RWPE1 (cell line): ENCODE data around the gene ANO6.

Experiments used
- CTCF ChIA-PET: fragments of 350-600 bp; sonication (Branson Sonifier 250); formaldehyde crosslinking; extraction: SDS; loops from one replicate; lab custom pipeline; 2021; lab: Yijun Ruan, JAX
- POLR2A ChIA-PET: fragments of 400-600 bp; formaldehyde crosslinking; extraction: SDS; loops from one replicate; lab custom pipeline; 2020; ENCODE audit warnings: antibody characterized with exemption; ENCODE audit not compliant: low non-redundant PET; lab: Yijun Ruan, JAX
- DNase-seq: peaks from one replicate; pipeline ENCODE4 v3.0.0; 2012; ENCODE audit warnings: low spot score
- H3K27ac ChIP-seq: fragments of 450-650 bp; 2 replicates; pipeline ENCODE4 v1.5.1; 2017
- TF ChIP-seq, protein P1 (sequence below): fragments of 450-650 bp; conservative IDR thresholded peaks from 2 replicates; pipeline ENCODE4 v1.5.1; 2017; ENCODE audit warnings: low read depth, mild to moderate bottlenecking

The ANO6 gene

DNA sequence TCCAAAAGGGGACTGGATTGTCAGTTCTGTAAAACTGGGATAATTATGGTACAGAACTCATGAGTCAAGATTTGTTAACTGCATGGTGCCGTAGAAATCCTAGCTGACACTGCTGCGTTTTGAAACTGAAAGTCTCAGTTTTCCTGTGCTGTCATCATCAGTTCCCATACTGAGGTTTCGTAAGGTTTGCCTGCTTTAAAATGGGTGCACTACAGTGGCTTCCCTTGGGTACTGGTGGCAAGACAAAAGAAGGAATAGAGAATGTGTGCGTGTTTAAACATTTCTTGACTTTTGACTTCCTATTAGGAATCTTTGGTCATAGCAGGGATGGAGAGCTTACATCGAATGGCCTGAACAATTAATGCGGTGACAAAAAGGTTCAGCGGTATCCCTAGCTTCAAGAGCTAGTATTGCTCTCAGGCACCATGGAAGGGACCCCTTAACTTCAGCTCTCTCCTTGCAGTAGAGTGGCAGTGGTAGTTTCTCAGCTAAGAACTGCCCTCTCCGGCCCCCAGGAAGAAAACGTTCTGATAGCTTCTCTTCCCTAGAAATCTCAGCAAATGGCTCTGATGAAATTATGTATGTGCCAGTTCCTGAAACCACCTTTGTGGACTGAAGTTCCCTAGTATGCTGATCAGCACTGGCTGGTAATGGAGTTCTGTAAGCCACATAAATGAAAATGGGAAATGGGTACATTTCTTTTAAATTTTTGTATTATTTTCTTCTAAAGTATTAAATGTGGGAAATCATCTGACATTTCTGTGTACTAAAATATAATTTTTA lies 28.9 kb downstream of the ANO6 start:
- no peak overlapping the region for H3K27ac ChIP-seq
- DNase-seq, result no peak
- CTCF ChIA-PET, result no interaction called here
- POLR2A ChIA-PET, result no interaction called here
- TF ChIP-seq, protein P1, sequence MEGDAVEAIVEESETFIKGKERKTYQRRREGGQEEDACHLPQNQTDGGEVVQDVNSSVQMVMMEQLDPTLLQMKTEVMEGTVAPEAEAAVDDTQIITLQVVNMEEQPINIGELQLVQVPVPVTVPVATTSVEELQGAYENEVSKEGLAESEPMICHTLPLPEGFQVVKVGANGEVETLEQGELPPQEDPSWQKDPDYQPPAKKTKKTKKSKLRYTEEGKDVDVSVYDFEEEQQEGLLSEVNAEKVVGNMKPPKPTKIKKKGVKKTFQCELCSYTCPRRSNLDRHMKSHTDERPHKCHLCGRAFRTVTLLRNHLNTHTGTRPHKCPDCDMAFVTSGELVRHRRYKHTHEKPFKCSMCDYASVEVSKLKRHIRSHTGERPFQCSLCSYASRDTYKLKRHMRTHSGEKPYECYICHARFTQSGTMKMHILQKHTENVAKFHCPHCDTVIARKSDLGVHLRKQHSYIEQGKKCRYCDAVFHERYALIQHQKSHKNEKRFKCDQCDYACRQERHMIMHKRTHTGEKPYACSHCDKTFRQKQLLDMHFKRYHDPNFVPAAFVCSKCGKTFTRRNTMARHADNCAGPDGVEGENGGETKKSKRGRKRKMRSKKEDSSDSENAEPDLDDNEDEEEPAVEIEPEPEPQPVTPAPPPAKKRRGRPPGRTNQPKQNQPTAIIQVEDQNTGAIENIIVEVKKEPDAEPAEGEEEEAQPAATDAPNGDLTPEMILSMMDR, result no peak

DNA sequence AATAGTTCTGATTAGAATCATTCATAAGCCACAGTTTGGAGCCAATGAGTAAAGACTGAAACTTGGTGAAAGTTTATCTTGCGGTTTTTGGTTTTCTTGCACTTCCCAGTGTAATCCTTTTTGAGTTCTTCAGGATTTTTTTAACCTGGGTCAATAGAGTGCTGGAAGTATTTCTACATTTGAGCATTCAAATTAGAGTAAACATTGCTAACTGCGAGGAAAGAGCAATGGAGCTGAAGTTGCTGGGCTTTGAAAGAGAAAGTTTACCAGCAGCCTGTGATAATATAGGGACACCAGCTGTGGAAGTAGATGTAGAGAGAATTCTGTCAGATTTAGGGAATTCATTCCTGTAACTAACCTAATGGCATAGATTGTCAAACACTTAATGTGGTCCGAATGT lies 30.3 kb downstream of the ANO6 start:
- ChIA-PET POLR2A (no interaction called here), CTCF (no interaction called here)
- TF ChIP-seq, protein P1, result no peak
- H3K27ac ChIP-seq, result no peak overlapping the region
- no peak for DNase-seq

DNA sequence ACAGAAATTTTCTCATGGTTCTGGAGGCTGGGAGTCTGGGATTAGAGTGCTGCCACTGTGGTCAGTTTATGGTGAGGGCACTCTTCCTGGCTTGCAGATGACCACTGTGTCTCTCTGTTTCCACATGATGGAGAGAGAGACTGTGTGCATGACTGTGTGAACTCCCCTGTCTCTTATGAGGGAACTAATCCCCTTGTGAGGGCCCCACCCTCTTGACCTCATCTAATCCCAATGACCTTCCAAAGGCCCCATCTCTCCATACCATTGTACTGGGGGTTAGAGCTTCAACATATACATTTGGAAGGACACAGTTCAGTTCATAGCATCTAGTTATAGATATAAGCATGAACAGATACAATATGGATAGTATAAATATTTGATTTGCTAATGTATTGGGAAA lies 31.7 kb downstream of the ANO6 start:
- CTCF ChIA-PET, result interaction anchor here (0.7 kb wide), 1 partner anchor 565 kb away, joined by 3 read pairs; no protein-coding TSS in a partner anchor
- no peak overlapping the region for H3K27ac ChIP-seq
- POLR2A ChIA-PET, result no interaction called here
- no peak for DNase-seq
- TF ChIP-seq, protein P1, result no peak

DNA sequence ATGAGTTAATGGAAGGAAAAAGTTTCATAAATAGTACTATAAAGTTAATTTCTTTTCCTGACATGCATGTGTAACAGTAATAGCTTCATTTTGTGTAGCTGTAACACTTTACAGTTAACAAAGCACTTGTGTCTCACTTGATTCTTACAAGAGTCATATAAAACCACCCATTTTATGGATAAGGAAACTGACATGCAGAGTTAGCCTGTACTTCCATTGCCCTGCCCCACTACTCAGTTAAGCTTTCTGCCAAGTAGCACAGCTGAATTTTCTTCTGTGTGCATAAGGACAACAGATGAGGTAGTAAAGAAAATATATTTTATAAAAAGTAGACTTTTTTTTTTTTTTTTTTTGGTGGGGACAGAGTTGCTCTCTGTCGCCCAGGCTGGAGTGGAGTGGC lies 32.2 kb downstream of the ANO6 start:
- TF ChIP-seq, protein P1, result no peak
- ChIA-PET CTCF (interaction anchor here (0.6 kb wide), 1 partner anchor 730 kb away, joined by 3 read pairs; no protein-coding TSS in a partner anchor), POLR2A (no interaction called here)
- no peak for DNase-seq
- no peak overlapping the region for H3K27ac ChIP-seq

DNA sequence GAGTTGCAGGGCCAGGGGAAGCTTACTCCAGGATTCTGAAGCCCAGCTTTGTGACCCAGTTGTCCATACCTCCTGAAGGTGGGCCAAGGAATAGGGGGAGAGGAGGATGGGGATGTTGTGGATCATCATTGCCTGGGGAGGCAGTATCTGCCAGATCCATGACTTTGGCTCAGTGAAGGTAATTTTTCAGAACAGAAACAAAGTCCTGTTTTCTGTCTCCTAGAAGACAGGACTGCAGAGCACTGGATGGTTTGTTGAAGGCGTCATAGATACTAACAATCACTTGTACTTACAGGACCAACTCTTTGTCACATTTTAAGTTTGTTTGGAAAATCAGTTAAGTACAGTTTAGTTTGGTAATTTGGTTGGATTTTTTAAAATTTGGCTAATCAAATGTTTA lies 38.4 kb downstream of the ANO6 start:
- TF ChIP-seq, protein P1, result no peak
- CTCF ChIA-PET, result no interaction called here
- POLR2A ChIA-PET, result no interaction called here

DNA sequence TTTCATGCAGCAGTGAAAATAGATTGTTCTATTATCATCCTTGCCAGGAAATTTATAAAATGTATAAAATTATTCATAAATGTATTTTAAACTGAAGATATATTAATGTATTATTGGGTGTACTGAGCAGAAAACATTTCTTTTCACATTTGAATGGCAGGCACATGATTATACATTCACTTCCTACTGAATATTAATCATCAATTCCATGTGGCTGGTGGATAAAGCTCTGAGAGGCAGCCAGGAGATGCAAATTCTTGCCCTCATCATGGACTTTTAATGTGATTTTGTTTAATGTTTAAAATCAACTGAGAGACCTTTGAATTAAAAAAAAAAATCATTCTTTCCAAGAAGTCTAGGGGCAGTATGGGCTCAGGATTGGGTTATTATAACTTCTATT lies 40.8 kb downstream of the ANO6 start:
- DNase-seq, result no peak
- ChIA-PET CTCF (no interaction called here), POLR2A (no interaction called here)
- TF ChIP-seq, protein P1, result no peak
- H3K27ac ChIP-seq, result no peak overlapping the region

More for the DNA sequence above, 38.4 kb downstream of the ANO6 start:
- no peak for DNase-seq
- no peak overlapping the region; the same call in 1 of the 2 replicates for H3K27ac ChIP-seq
